Measurements from ENCODE around the gene BBC3. TPM values are rescaled to one million over a fixed set of nuclear protein-coding genes. Genes with fewer than 3 reads are reported as not detected.
A peak's percentile ranks its signal among the peaks of the same experiment; 100 is the strongest.

The BBC3 gene
- total RNA-seq, 4 donors from 2014 or later: 3.4 to 7.6 (median 4.2) TPM

DNA sequence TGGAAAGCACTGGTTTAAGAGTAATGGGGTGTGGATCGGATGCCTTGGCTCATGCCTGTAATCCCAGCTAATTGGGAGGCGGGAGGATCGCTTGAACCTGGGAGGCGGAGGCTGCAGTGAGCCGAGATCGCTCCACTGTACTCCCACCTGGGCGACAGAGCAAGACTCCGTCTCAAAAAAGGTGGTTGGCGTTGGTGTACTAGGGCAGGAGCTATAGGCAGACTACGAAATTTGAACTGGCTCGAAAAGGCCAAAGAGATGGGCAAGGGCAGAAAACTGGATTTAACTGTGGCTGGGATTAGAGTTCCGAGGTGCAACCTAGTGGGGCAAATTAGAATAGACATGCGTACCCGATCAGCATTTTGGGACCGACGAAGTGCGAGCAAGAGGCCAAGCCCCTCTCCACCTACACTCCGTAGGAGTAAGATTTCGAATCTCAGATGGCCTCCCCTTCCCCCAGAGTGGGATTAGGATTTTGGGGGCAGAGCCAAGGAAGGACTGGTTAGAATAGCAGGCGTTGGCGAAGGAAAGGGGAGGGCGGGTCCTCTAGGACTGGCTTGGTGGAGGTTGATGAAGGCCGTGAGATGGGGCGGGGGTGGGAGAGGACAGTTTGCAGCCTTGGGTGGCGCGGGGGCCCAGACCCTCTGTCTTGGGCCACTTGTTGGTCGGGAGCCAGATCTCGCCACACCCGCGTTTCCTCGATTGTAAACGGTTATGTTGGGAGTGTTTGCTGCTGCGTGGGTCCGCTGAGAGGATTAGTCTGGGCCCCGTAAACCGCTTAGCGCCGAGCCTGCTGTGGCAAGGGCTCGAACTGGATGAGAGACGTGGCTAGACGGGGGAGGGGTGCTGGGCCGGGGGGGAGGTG lies 41.7 kb upstream of the BBC3 start:
- peak overlapping the region; percentile 60 to 74 (median 70) for H3K4me3 ChIP-seq
- no peak for ATAC-seq
- peaks cover 14 to 38% of the 10 kb centered on the region in 2 donors for H3K4me1 ChIP-seq
- in situ Hi-C loops (cut with MboI; ENCODE audit: low sequenced_read_pairs in 4 of 4): no loop called here
- H3K36me3 ChIP-seq: peaks cover 0 to 25% of the 10 kb centered on the region in 2 donors
- DNase-seq: no peak
- intact Hi-C loops (cut with DNase I; ENCODE audit: low total_unique reads): loop anchor here (10.0 kb wide), 2 partner anchors 242 to 422 kb away; partner anchors contain the start of gene NAPA
- peak overlapping the region; percentile 88 to 95 (median 92) for H3K27ac ChIP-seq
- no peaks in the 10 kb centered on the region for H3K9me3 ChIP-seq
- TF ChIP-seq CTCF (IDR thresholded peaks at IDR 0.05 in 4 of 5, conservative IDR thresholded peaks at IDR 0.05 in 1 of 5) (no peak), POLR2A (IDR thresholded peaks at IDR 0.05) (no peak)
- H3K27me3 ChIP-seq: no peaks in the 10 kb centered on the region

DNA sequence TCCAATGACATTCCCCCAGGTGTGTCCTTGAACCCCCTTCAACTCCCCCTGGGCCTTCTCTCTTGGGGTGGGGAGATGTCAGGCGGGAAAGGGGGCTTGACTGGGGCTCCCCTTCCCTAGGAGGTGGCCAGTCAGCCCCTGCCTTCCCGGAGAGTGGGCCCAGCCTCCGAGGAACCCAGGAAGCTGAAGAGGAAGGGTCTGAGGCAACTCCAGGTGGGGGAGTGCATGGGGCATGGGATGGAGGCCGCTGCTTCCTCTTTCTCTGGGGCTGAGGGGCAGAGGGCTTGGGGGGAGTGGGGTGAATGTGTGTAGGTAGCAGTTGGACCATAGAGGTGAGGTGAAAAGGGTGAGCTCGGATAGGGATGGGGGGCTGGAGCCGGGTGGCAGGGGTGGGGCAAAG lies 41.0 kb upstream of the BBC3 start:
- no peak for ATAC-seq
- no peaks in the 10 kb centered on the region for H3K27me3 ChIP-seq
- no peak for DNase-seq
- H3K4me3 ChIP-seq: no peak overlapping the region
- H3K27ac ChIP-seq: peak overlapping the region in 1 of 4 donors; percentile 90
- TF ChIP-seq POLR2A (IDR thresholded peaks at IDR 0.05) (no peak), CTCF (IDR thresholded peaks at IDR 0.05 in 4 of 5, conservative IDR thresholded peaks at IDR 0.05 in 1 of 5) (no peak)
- H3K4me1 ChIP-seq: peaks cover 13 to 38% of the 10 kb centered on the region in 2 donors
- in situ Hi-C loops (cut with MboI; ENCODE audit: low sequenced_read_pairs in 4 of 4) (no loop called here), intact Hi-C loops (cut with DNase I; ENCODE audit: low total_unique reads) (loop anchor here (10.0 kb wide), 2 partner anchors 243 to 423 kb away; partner anchors contain the start of gene NAPA)
- no peaks in the 10 kb centered on the region for H3K9me3 ChIP-seq
- H3K36me3 ChIP-seq: peaks cover 0 to 32% of the 10 kb centered on the region in 2 donors

- H3K36me3 ChIP-seq: peaks cover 0 to 45% of the 10 kb centered on the region in 2 donors
- intact Hi-C loops (cut with DNase I; ENCODE audit: low total_unique reads) (loop anchor here (10.0 kb wide), 2 partner anchors 244 to 424 kb away; partner anchors contain the start of gene NAPA), in situ Hi-C loops (cut with MboI; ENCODE audit: low sequenced_read_pairs in 4 of 4) (no loop called here)
- no peak overlapping the region for H3K4me3 ChIP-seq
- no peak for ATAC-seq
- H3K27me3 ChIP-seq: no peaks in the 10 kb centered on the region
- H3K9me3 ChIP-seq: no peaks in the 10 kb centered on the region
- no peak for TF ChIP-seq POLR2A (IDR thresholded peaks at IDR 0.05)
- TF ChIP-seq CTCF (IDR thresholded peaks at IDR 0.05 in 4 of 5, conservative IDR thresholded peaks at IDR 0.05 in 1 of 5): no peak
- no peak for DNase-seq
- no peak overlapping the region for H3K27ac ChIP-seq
- H3K4me1 ChIP-seq: peaks cover 10 to 30% of the 10 kb centered on the region in 2 donors
These were observed 39.4 kb upstream of the BBC3 start for GRCh38 chr19:47270408-47270807.

DNA sequence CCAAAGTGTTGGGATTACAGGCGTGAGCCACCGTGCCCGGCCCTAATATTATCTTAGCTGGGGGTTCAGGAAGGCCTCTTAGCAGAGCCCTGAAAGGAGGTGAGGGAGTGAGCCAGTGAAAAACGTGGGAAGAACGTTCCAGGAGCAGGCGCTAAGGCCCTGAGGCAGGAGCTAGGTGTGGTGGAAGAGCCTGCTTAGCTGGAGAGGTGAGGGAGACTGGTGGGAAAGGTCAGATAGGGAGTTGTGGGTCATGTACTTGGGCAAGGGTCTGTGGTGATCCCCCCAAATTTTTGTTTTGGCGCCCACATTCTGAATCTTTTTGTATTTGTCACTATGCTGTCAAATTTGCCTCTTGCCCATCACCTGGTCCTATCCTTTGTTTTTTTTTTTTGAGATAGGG lies 38.6 kb upstream of the BBC3 start:
- intact Hi-C loops (cut with DNase I; ENCODE audit: low total_unique reads): no loop called here
- TF ChIP-seq POLR2A (IDR thresholded peaks at IDR 0.05): no peak
- no peak for TF ChIP-seq CTCF (IDR thresholded peaks at IDR 0.05 in 4 of 5, conservative IDR thresholded peaks at IDR 0.05 in 1 of 5)

More for the DNA sequence above, 38.6 kb upstream of the BBC3 start:
- Histone ChIP-seq H3K36me3 (peaks cover 0 to 53% of the 10 kb centered on the region in 2 donors), H3K27me3 (no peaks in the 10 kb centered on the region), H3K4me3 (no peak overlapping the region), H3K27ac (no peak overlapping the region), H3K4me1 (peaks cover 6 to 26% of the 10 kb centered on the region in 2 donors), H3K9me3 (no peaks in the 10 kb centered on the region)
- ATAC-seq (no peak), DNase-seq (no peak)
- in situ Hi-C loops (cut with MboI; ENCODE audit: low sequenced_read_pairs in 4 of 4): no loop called here

Measured in gastrocnemius medialis (tissue), 4 donors.